ENCODE data around the gene ARHGAP24. TPM values are rescaled to one million over a fixed set of nuclear protein-coding genes. Genes with fewer than 3 reads are reported as not detected.

Gene ARHGAP24
- total RNA-seq, 4 donors from 2014 or later, result 54.8 to 88.6 (median 62.6) TPM

GRCh38 chr4:86013621-86014020, 538.7 kb downstream of the ARHGAP24 start:
- TF ChIP-seq, protein P1, sequence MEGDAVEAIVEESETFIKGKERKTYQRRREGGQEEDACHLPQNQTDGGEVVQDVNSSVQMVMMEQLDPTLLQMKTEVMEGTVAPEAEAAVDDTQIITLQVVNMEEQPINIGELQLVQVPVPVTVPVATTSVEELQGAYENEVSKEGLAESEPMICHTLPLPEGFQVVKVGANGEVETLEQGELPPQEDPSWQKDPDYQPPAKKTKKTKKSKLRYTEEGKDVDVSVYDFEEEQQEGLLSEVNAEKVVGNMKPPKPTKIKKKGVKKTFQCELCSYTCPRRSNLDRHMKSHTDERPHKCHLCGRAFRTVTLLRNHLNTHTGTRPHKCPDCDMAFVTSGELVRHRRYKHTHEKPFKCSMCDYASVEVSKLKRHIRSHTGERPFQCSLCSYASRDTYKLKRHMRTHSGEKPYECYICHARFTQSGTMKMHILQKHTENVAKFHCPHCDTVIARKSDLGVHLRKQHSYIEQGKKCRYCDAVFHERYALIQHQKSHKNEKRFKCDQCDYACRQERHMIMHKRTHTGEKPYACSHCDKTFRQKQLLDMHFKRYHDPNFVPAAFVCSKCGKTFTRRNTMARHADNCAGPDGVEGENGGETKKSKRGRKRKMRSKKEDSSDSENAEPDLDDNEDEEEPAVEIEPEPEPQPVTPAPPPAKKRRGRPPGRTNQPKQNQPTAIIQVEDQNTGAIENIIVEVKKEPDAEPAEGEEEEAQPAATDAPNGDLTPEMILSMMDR (IDR thresholded peaks at IDR 0.05; ENCODE audit: low read depth), result no peak

DNA sequence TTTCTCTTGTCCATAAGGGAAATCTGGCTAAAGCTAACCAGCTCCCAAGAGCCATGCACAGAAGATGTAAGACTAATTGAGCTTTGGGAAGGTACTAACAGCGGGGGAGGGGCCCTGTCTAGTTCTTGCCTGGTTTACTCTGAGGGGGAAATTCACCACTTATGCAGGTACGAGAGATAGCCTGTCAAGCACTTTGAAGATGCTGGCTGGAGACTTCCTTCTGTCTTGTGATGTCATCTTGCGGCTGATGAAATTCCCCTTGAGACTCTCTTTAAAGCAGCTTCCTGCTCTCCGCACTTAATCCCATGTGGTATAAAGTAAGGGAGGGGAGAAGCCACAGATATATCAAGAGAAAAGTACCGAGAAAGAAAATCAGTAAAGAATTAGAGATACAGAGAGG, 539.6 kb downstream of the ARHGAP24 start:
- TF ChIP-seq, protein P1 (IDR thresholded peaks at IDR 0.05; ENCODE audit: low read depth), result no peak

DNA sequence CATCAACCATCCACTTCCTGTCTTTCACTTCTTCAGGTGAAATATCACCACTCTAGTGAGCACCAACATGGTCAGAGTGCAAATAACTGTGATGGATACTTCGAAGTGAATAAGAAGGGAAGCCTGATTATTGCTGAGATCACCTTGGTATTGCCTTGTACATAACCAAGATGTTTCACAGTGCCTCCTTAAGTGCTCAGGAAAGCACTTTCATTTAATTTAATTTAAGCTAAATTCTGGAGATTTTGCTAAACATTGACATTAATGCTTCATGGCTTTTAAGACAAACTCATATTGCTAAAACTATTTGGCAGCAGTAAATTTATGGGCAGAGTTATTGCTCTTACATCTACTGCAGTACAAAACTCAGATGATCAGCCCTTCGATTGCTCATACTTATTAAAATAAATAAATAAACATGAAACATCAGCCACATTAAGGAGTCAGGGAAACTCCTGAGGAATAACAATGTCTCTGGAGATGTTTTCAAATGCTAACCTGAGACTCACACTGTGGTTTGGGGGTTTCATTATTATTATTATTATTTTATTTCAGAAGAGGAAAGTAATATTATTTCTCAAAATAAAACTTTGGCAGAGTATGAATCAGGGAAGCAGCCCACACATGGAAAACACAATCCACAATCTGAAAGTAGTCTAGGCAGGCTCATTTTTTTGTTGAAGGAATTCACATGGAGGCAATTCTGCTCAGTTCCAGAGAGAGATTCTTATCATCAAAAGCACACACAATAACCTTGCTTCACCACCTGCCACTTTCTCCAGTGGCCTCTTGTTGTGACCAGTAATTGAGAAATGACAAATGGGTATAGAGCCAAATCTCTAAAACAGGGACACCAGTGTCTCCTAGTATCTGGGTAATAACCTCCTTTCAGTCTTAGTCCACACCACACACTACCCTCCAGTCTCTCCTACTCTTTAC, 540.7 kb downstream of the ARHGAP24 start:
- TF ChIP-seq, protein P1 (IDR thresholded peaks at IDR 0.05; ENCODE audit: low read depth), result no peak

DNA sequence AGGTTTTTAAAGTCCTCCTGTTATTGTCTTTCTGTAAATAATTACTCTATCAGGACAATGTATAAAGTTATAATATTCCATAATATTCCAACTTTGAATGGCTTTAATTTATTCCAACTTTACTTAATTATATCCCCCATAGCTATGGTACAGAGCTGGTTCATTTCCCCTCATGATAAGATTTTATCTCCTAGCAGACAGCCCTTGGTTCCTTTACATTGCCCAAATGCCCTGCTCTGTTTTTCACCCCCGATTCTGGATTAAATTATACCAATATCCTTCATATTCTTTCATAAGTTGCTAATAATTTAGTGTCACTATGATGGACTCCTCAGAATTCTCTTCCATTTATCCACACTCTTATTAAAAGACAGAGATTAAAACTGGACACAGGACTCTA, 544.4 kb downstream of the ARHGAP24 start:
- TF ChIP-seq, protein P1 (IDR thresholded peaks at IDR 0.05; ENCODE audit: low read depth), result no peak

DNA sequence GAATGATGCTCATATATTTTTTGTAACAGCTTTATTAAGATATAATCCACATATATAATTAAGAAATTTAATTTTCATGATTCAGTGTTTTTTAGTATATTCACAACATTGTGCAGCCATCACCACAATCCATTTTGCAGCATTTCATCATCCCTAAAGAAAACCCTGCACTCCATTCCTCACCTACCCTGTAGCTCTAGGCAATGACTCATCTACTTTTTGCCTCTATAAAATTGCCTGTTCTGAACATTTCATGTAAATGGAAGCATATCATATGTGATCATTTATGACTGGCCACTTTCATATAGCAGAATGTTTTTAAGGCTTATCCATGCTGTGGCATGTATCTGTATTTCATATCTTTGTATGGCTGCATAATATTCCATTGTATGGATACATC, 545.0 kb downstream of the ARHGAP24 start:
- TF ChIP-seq, protein P1 (IDR thresholded peaks at IDR 0.05; ENCODE audit: low read depth), result no peak

DNA sequence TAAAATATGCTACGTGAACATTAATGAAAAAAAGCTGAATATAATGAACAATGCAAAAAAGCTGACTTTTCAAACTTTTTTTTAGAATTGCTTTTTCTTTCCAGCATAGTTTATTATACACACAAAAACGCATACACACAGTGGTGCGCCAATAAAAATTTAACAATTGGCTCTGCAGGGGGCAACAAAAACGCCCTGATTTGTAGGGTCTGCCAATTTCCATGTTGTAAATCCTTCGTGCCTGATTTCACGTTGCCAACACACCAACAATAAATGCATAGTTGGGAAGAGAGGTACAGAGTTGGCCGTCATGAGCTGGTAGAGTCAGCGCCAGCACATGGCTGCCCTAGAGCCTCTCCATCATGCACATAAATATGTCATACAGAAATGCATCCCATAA, 551.8 kb downstream of the ARHGAP24 start:
- TF ChIP-seq, protein P1 (IDR thresholded peaks at IDR 0.05; ENCODE audit: low read depth), result no peak

- TF ChIP-seq, protein P1 (IDR thresholded peaks at IDR 0.05; ENCODE audit: low read depth), result no peak
Measured at GRCh38 chr4:86031927-86032326, 557.0 kb downstream of the ARHGAP24 start.

All from subcutaneous adipose tissue (tissue), 4 donors.